Endometrium (tissue), 2 donors: ENCODE results near the gene STX8.
"Not testable (repeated sequence)": the region's sequence is repeated elsewhere in the genome, so short reads cannot be mapped to it uniquely, and the experiment has no call there.

Source experiments
- FAIRE-seq: peaks from 2 replicates; lab custom pipeline; 2012; peaks lifted over from hg19 to GRCh38; lab: Jason Lieb, UNC
- donor health status: control.
- donor health status: control.

The STX8 gene

GRCh38 chr17:9509236-9509816 is 66.3 kb downstream of the STX8 start:
- FAIRE-seq, result no peak

- FAIRE-seq, result no peak
Measured at GRCh38 chr17:9499041-9499440, 76.6 kb downstream of the STX8 start.

- no peak for FAIRE-seq
Measured at GRCh38 chr17:9498490-9498889, 77.1 kb downstream of the STX8 start.

- no peak for FAIRE-seq
Measured at GRCh38 chr17:9488556-9488955, 87.1 kb downstream of the STX8 start.

- FAIRE-seq, result no peak
Measured at GRCh38 chr17:9487406-9487805, 88.2 kb downstream of the STX8 start.

GRCh38 chr17:9484789-9485188 is 90.8 kb downstream of the STX8 start:
- FAIRE-seq, result no peak

- no peak for FAIRE-seq
Measured at GRCh38 chr17:9479964-9480363, 95.7 kb downstream of the STX8 start.

- no peak for FAIRE-seq
Measured at GRCh38 chr17:9478889-9479288, 96.7 kb downstream of the STX8 start.

- FAIRE-seq, result no peak
Measured at GRCh38 chr17:9475101-9475658, 100.4 kb downstream of the STX8 start.

- no peak for FAIRE-seq
Measured at GRCh38 chr17:9473711-9474110, 101.9 kb downstream of the STX8 start.

- FAIRE-seq, result no peak
Measured at GRCh38 chr17:9472541-9472940, 103.1 kb downstream of the STX8 start.

GRCh38 chr17:9472094-9472493 is 103.5 kb downstream of the STX8 start:
- no peak for FAIRE-seq

- FAIRE-seq, result no peak
Measured at GRCh38 chr17:9470171-9470570, 105.4 kb downstream of the STX8 start.

GRCh38 chr17:9468937-9469336 is 106.7 kb downstream of the STX8 start:
- FAIRE-seq, result no peak

GRCh38 chr17:9468532-9468931 is 107.1 kb downstream of the STX8 start:
- FAIRE-seq, result no peak

- no peak for FAIRE-seq
Measured at GRCh38 chr17:9467518-9467917, 108.1 kb downstream of the STX8 start.

- no peak for FAIRE-seq
Measured at GRCh38 chr17:9465210-9465921, 110.3 kb downstream of the STX8 start.

GRCh38 chr17:9457005-9457404 is 118.6 kb downstream of the STX8 start:
- FAIRE-seq, result no peak

- no peak for FAIRE-seq
Measured at GRCh38 chr17:9456330-9456729, 119.3 kb downstream of the STX8 start.

GRCh38 chr17:9451934-9452333 is 123.7 kb downstream of the STX8 start:
- FAIRE-seq, result no peak

- not testable (repeated sequence) for FAIRE-seq
Measured at GRCh38 chr17:9447298-9447697, 128.3 kb downstream of the STX8 start.

- FAIRE-seq, result peak; percentile 35
Measured at GRCh38 chr17:9446528-9446927, 129.1 kb downstream of the STX8 start.

- FAIRE-seq, result no peak
Measured at GRCh38 chr17:9445424-9445823, 130.2 kb downstream of the STX8 start.

- no peak for FAIRE-seq
Measured at GRCh38 chr17:9444687-9445086, 130.9 kb downstream of the STX8 start.
